GM18861 (cell line): ENCODE results near the gene L3MBTL3.

Experiments
- ATAC-seq: cut with Tn5 transposase; IDR thresholded peaks from one replicate; pipeline ENCODE4 v1.9.1; 2021; ENCODE audit not compliant: unreplicated experiment

Gene L3MBTL3

GRCh38 chr6:130176378-130176777 lies 158.0 kb downstream of the L3MBTL3 start:
- ATAC-seq: no peak

- no peak for ATAC-seq
Measured at GRCh38 chr6:130178692-130179091, 160.3 kb downstream of the L3MBTL3 start.

DNA sequence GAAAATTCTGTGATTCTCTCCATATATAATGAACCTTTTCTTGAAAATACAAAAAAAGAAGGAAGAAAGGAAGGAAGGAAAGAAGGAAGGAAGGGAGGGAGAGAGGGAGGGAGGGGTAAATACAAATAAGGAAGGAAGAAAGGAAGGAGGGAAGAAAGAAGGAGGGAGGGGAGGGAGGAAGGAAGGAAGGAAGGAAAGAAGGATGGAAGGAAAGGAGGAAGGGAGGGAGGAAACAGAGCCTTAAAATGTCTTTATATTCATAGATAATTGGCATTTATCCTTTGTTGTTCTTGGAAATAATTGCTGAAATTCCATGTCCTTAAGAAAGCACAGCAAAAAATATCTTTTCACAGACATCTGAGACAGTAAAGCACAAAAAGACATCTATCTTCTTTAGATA lies 164.1 kb downstream of the L3MBTL3 start:
- no peak for ATAC-seq

GRCh38 chr6:130183271-130184222 lies 165.2 kb downstream of the L3MBTL3 start:
- peak; percentile 65 for ATAC-seq

DNA sequence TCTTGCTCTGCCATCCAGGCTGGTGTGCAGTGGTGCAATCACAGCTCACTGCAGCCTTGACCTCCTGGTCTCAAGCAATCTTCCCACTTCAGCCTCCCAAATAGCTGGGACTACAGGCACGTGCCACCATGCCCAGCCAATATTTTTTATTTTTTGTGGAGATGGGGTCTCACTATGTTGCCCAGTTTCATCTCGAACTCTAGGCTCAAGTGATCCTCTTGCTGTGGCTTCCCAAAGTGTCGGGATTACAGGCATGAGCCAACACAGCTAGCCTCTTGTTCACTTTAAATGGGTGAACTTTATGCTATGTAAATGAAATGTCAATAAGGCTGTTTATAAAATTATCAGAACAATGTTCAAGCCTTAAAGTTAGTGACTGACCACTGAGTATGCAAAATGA lies 167.3 kb downstream of the L3MBTL3 start:
- no peak for ATAC-seq

GRCh38 chr6:130187335-130188206 lies 169.2 kb downstream of the L3MBTL3 start:
- ATAC-seq: no peak

GRCh38 chr6:130188207-130188899 lies 170.0 kb downstream of the L3MBTL3 start:
- ATAC-seq: no peak

DNA sequence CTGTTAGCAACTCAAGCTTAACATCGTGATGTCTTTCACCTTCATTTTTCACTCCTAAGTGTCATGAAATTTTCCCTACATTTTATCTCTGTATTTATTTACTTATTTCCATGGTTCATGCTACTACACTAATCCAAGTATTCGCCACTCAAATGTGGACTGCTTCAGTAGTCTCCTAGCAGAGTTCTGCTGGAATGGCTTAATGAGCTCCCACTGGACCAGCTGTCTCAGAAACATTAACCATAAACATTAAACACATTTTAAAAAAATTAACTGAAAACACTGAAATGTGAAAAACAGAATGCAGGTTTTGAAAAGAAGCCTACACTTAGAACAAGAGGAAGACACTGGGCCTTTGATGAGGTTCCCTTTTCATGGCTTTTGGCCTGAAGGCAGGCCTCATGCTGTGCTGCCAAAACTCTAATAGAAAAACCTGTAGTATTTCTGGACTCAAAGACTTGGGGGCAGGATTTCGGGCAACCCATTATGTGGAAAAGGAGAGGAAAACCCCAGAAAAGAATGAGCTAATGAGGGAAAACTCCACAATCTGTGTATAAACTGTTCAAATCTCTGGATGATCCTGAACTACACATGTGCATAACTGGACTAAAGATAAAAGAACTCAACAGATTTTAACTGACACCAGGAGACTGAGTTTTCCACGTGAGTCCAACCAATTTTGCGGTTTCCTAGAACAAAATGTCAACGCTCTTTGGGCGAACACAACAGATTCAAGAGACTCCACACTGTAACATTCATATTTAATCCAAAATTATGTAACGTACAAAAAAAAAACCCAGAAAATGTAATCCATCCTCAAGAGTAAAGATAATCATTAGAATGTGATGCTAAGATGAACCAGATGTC lies 171.4 kb downstream of the L3MBTL3 start:
- no peak for ATAC-seq
